Stimulated activated naive CD4-positive, alpha-beta T cell treated with Interleukin-2 at 50 U/mL for 16 hours (primary cell): ENCODE data around the gene TMEM132E.
"Not testable (repeated sequence)": the region's sequence is repeated elsewhere in the genome, so short reads cannot be mapped to it uniquely, and the experiment has no call there.

Experiments
- DNase-seq: peaks from one replicate; lab custom pipeline; 2025; lab: John Stamatoyannopoulos, UW

Gene TMEM132E, protein sequence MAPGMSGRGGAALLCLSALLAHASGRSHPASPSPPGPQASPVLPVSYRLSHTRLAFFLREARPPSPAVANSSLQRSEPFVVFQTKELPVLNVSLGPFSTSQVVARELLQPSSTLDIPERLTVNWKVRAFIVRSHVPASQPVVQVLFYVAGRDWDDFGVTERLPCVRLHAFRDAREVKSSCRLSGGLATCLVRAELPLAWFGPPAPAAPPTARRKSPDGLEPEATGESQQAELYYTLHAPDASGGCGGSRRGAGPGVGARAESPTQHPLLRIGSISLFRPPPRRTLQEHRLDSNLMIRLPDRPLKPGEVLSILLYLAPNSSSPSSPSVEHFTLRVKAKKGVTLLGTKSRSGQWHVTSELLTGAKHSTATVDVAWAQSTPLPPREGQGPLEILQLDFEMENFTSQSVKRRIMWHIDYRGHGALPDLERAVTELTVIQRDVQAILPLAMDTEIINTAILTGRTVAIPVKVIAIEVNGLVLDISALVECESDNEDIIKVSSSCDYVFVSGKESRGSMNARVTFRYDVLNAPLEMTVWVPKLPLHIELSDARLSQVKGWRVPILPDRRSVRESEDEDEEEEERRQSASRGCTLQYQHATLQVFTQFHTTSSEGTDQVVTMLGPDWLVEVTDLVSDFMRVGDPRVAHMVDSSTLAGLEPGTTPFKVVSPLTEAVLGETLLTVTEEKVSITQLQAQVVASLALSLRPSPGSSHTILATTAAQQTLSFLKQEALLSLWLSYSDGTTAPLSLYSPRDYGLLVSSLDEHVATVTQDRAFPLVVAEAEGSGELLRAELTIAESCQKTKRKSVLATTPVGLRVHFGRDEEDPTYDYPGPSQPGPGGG (N-terminal part only)

DNA sequence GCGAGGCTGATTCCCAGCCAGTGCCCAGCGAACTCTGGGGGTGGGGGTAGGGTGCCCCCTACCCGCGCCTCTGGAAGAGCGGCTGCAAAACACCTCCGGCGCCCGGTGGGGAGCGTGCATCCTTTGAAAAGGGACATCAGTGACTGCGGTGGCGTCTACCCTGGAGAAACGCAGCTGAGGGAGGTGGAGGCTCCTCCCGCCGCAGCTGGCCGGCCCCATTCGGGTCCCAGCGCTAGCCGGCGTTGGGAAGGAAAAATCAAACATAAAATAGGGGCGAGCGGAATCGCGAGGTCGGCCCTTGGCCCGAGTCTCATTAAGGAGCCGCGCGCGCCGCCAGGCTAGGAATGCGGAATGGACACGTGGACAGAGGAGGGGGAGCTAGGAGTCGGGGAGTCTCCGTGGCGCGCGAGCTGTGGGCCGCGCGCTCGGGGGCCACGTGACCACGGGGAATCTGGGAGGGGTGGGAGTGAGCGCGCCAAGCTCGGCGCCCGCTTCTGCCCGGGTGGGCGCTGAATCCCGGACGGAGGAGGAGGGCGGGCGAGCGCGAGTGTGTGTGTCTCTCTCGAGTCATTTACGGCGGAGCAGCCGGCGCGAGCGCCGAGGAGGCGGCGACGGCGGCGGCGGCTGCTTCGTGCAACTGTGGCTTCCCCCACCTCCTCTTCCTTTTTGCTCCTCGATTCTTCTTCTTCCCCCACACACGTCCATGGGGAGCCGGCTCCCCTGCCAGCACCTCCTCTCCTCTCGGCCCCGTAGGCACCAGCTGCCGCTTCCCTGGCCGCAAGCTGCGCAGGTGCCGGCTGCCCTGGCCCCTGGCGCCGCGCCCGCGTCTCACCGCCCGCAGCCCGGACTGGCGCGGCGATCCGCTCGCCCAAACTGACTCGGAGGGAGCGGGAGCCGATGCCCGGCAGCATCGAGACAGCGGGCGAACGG is at the start of gene TMEM132E:
Gene TMEM132E (plus strand): TSS at position 566 of the 930 bp plus-strand sequence. CDS start 1,495 bp downstream, outside the sequence.
- no peak for DNase-seq

DNA sequence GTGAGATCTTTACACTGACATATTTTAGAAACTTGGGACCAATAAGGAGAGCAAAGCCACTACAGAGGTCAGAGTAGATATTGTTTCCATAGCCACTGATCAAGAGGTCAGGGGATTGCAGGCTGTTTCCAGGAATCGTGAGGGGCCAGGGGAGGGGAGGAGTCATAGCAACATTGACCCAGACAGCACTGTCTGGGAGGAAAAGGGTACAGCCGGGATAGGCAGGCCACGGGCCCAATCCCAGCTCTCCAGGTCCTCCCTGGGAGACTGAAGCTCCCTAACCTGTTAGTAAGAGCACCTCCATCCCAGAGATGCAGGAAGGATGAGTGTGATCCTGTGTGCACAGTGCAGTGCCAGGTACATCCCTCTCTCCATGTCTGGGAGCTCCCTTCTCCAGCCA is 48.5 kb upstream of the TMEM132E start:
- no peak for DNase-seq

DNA sequence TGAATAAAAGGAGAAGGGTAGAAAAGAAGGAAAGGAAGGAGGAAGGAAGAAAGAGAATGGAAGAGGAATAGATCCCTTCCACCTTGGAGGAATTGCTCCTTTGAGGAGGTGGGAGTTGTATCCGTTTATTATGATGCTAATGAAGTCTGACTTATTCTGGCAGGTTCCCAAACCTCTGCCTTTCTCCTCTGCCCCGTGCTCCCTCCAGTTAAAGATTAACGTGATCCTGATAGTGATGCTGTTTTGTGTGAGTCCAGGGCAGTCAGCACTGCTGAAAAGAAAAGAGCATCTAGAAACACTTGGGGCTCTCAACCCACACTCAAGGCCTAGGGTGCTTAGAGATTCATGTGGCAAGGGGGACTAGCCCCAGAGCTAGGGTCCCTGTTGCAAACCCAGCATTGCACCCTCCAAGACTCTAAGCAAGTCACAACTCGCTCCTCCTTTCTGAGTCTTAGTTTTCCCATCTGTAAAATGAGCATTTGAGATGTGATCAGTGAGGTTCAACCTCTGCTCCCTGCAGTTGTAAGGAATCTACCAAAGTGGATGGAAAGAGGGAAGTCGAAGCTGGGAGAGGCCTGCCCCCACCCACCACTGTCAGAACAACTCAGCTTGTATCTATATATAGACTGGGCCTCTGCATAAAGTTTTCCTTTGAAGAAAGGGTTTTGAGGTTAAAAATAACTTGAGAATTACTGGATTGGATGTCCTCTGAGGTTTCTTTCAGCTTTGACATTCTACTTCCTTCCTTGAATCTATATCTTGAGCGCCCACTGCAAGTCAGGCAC is 46.9 kb upstream of the TMEM132E start:
- no peak for DNase-seq

DNA sequence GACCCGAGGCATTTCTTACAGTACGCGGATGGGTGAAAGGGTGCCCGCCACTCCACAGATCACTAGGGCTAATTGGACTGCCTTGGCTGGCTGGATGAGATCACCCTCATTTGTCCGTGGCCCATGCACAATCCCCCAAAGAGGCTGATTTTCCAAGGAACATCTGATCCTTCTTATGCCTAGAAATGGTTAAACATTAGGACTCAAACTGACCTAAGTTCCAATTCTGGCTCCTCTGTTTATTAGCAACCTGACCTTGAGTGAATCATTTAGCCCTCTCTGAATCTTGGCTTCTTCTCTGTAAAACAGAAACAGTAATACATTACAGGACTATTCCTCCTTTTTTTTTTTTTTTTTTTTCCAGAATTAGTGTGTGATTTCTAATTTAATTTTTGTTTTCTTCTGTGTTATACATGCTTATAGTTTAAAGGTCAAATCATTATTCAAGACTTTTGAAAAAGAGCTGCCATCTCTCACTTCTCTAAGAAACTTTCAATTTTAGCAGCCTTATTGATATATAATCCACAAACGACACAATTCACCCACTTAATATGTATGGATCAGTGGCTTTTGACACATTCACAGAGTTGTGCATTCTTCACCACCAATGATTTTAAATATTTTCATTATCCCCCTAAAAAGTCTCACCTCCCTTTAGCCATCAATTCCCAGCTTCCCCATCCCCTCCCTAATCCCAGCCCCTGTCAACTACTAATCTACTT is 45.4 kb upstream of the TMEM132E start:
- DNase-seq, result no peak

DNA sequence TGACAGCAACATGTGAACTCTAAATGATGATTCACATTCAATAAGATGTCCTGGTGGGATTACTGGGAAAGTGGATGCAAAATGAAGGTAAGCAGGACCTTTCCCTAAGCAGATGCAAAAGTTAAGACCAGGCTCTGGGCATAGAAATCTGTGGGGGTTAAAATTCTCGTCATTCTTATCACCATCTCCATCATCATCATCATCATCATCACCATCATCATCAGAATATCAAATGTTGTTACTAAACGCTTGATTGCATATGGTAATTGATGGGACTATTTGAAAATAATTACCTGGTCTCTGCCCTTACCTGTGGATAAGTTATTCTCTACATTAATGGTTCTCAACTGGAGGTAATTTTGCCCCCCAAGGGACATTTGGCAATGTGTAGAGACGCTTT is 41.9 kb upstream of the TMEM132E start:
- DNase-seq, result no peak

DNA sequence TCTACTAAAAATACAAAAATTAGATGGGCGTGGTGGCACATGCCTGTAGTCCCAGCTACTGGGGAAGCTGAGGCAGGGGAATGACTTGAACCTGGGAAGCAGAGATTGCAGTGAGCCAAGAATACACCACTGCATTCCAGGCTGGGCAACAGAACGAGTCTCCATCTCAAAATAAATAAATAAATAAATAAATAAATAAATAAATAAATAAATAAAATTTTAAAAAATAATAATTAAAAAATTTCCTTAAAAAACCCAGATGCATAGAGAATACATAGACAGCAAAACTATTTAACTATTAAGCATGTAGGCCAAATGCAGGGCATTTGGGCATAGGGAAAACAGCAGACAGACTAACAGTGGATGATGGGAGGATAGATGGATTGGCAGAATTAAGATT is 40.8 kb upstream of the TMEM132E start:
- not testable (repeated sequence) for DNase-seq

DNA sequence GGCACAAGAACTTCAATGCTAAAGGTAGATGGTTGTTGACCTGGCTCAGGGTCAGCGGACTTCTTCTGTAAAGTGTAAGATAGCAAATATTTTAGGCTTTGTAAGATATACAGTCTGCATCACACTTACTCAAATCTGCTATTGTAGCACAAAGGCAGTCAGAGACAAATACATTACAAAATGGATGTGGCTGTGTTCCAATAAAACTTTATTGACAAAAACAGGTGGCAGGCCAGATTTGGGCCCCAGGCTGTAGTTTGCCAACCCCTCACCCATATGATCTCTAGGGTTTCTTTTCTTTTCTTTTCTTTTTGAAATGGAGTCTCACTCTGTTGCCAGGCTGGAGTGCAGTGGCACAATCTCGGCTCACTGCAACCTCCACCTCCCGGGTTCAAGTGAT is 39.5 kb upstream of the TMEM132E start:
- no peak for DNase-seq

DNA sequence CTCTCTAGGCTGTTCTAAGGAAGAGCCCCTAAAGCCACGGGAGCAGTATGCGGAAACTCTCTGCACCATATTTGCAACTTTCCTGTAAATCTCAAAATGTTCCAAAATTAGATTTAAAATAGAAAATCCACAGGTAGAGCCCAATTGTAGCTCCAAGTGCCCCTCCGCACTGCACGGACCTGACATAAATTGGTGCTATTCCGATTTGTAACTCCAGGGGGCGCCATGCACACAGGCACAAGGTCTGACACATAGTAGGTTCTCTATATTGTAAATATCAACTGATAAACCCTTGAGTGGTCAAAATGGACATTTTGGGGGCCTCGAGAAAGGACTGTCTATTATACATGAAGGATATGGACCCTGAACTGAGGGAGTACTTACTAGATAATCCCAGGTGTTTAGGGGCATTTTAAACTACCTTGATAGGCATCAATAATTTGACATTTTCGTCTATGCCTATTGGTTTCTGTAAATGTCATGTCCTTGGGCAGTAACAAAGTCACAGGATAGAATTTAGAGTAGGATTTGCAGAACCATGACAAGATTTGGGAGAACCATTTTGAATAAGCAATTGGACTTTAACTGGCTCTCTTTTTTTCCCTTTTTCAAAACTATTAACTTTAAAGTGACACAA is 36.6 kb upstream of the TMEM132E start:
- DNase-seq, result peak; percentile 5

DNA sequence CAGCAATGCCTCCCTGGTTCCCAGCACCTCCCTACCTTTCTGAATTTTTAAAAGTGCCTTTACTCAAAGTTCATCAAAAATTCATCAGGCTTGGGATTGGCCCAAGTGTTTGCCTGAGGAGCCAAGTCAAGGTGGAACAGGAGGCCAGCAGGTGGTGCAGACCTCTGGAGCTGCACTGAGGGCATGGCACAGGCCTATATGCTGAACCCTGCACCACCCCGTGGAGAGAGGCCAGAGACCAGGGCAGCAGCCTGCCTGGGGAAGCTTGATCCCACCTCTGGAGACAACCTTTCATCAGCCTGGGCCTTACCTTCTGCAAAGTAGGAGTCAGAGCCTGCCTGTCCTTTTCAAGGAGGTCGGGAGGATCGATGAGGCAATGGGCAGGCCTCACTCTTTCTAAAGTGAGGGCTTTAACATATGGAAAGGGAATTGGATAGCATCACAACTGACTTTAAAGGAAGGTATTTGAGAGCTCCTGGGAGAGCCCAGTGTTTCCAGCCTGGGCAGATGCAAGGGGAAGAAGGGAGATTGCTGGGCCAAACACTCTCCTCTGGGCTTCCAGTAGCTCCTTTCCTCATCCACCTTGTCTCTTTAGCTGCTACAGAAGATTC is 31.8 kb upstream of the TMEM132E start:
- no peak for DNase-seq

DNA sequence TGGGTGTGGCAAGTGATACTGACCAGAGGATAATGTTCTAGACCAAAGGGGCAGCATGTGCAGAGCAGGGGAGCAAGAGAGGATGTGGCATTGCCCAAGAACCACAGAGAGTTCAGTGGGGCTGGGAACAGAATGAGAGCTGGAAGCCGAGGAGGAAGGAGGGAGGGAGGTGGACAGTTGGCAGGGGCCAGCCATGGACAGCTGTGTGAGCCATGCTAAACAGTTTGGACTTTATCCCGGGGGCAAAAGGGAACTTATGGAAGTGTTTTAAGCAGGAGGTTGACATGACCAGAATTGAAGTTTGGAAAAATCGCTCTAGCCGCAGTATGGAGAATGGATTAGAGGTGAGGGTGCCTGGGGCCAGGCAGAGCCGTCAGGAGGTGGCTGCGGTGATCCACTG is 29.4 kb upstream of the TMEM132E start:
- no peak for DNase-seq

DNA sequence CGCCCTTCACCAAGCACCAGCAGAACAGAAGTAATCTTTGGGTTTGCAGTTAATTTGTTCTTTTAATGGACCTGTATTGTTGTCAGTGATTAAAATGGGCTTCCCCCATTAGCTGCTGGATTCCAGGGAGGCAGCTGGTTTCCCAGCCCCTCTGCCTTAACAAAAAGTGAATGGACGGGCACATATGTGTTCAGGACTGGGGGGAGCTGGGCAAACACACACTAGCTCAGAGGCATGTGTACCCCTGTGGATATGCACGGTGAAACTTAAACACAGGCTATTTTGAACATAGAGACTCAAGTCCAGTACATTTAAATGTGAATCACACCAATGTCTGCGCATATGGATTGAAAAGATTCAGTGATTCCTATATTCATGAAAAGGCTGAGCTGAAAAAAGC is 25.5 kb upstream of the TMEM132E start:
- no peak for DNase-seq

DNA sequence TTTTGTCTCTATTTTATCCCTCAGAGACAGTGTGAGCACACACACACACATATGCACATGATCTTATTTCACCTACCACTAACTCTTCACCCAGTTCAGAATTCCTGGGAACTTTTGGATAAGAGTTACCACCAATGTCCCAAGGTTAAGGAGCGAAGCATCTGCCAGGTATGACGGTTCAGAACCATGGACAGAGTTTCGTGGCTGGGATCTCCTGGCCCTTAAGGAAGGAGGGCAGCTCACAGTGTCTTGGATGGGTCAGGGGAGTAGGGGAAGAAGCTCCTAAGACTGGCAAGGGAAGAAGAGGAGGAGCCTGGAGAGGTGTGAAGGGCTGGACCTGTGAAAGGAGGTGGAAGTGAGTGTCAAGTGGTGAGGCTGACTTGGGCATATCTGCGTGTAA is 23.0 kb upstream of the TMEM132E start:
- DNase-seq, result no peak

DNA sequence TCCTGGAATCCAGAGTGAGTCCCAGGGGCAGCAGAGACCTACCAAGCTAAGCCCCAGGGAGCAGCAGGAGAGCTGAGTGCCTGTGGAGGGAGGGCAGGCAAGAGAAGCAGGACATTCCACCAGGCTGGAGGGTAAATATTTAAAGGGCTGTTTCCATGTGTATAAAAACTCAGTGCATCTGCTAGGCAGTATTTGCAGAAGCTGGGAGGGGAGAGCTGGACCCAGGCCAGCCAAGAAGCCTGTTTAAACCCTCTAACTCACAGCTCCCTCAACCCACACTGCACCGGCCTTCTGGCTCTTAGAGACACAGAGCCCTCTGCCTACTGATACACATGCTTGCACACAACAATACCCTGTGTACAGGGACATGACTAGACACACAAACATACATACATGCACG is 22.5 kb upstream of the TMEM132E start:
- DNase-seq, result no peak

DNA sequence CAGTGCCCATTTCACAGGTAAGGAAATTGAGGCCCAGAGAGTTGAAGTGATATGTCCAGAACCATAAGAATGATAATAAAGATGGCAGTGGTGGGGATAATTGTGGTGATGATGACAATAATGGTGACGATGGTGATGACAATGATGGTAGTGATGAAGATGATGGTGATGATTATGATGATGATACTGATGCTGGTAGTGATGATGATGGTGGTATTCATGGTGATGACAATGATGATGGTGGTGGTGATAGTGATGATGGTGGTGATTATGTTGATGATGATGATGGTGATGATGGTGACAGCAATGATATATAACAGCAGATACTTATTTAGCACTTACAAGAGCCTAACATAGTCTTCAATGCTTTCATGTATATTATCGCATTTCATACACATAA is 18.1 kb upstream of the TMEM132E start:
- DNase-seq, result no peak

DNA sequence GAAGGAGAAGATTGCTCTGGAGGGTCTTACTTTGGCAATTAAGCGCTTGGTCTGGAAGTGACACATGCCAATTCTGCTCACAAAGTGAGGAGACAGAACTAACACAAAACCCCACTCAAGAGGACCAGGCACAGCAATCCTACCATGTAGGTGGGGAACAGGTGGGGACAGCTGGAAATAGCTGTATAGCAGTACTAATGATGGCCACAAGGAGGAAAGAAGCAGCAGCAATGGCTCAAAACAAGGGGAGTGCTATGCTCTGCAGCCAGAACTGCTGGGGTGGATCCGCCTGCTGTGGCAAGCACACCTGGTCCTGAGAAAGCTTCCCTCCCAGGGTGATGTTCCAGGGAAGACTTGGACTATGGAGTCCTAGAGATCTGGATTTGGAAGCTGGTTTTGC is 17.0 kb upstream of the TMEM132E start:
- DNase-seq, result no peak

DNA sequence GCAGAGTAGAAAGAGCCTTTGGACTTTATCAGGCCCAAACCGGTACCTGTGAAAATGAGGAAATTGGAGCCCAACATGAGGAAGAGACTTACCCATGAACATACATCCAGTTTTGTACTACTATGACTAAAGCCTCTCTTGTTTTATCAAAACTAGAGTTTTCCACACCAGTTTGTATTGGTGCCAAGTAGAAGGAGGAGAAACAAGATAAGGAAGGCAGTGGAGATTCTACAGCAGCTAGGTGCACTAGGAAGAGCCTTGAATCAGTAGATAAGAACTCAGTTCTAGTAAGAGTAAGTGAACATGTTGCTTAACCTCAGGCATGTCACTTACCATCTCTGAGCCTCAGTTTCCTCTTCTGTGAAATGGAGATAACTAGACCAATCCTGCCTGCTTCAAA is 13.7 kb upstream of the TMEM132E start:
- no peak for DNase-seq

DNA sequence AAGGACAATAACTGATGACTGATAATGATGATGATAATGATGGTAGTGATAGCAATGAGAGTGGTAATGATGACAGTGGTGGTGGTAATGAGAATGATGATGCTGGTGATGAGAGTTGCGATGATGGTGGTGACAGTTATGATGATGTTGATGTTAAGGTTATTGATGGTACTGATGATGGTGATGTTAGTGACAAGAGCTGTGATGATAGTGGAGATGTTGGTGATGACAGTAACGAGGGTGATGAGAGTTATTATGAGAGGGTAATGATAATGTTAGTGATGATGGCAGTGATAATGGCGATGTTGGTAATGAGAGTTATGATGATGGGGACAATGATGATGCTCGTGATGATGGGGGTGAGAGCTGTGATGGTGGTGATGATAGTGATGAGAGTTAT is 13.2 kb upstream of the TMEM132E start:
- no peak for DNase-seq

DNA sequence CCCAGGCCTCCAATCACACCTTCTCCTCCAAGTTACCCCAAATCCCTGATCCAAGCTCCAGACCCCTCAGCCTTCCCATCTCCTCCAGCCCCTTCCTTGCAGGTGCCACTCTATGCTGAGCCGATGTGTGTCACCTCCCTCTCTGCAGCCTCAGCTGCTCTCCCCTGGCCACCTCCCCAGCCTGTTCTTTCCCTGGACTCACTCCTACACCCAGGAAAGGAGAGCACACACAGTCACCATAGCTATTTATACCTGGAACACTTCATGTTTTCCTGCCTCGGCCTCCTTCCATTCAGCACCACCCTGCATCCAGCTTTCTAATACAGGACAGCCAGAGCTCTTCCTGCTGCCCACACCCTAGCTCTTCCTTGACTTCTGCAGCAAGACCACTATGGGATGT is 12.5 kb upstream of the TMEM132E start:
- no peak for DNase-seq

DNA sequence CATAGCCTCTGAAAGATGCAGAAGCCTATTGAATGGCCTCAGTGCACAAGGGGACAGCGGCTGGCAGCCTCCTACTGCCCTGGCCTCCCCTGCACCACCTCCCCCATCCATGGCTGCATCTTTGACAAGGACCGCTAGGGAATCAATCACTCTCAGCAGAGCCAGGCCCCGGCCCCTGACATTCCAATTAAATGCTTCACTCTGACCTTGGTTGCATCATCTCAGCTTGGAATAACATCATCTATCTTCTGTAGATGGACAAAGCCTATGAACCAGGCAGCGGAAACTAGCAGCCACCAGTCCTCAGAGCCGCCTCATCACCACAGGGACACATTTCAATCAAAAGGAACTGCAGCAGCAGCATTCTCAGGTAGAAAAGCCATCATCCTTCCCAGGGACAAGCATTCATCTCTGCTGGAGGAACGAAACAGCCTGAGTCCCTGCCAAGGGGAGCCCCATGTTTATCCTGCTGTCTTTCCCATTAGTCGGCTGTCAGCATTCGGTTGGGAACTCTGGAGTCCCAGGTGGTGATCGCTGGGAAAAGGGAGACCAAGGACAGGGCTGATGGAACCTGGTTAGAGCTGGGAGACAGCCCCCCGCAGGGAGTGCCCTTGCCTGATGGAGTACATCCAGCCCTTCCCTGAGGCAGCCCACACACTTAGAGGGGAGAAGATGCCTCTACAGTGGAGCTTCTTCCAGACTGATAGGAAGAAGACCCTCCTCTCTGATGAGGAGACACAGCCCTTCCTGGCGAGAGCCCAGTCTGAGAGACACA is 11.5 kb upstream of the TMEM132E start:
- no peak for DNase-seq
